ENCODE results near the gene CD300LF.

The CD300LF gene

DNA sequence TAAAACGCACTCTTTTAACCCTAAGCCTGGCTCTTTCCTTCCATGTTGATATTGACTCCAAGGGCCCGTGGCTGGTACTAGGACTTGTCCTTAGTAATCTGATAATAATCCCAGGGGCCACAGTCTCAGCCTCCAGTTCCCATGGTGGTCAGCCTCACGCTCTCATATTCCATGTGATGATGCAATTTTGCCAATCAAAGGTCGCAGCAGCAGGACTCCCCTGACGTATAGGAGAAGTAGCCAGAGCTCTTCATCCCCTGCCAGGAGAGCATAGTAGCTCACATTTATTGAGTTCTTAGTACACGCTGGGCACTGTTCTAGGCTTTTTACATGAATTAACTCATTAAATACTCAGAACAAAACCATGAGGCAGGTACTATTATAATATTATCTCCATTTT lies 42.4 kb downstream of the CD300LF start:
- no peak for TF ChIP-seq CTCF (IDR thresholded peaks at IDR 0.05)
- Histone ChIP-seq H3K4me2 (ENCODE audit: low read length) (no peak overlapping the region), H3K36me3 (ENCODE audit: control insufficient read depth, insufficient read depth, low read length) (no peaks in the 10 kb centered on the region), H2AFZ (no peak overlapping the region), H3K9ac (no peak overlapping the region), H3K4me1 (no peaks in the 10 kb centered on the region), H3K9me3 (ENCODE audit: control insufficient read depth, low read length) (no peaks in the 10 kb centered on the region), H3K27ac (no peak overlapping the region), H3K4me3 (ENCODE audit: low read depth, low read length) (no peak overlapping the region), H3K79me2 (no peaks in the 10 kb centered on the region), H3K27me3 (ENCODE audit: control insufficient read depth, insufficient read depth, low read length) (no peaks in the 10 kb centered on the region)

DNA sequence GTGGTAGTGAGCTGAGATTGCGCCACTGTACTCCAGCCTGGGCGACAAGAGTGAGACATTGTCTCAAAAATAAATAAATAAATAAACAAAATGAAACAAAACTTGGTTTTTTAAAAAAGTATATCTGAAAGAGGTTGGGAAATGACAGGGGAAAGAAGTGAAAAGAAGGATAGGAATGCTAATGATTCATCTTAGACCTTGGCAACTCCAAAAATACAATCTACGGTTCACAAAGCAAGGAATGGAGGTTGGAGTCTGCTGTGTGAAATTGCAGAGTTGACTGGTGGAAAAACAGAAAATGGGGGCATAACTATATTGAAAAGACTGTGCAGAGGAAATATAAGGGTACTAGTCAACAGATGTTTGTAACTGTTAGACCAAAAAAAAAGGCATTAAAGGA lies 49.2 kb downstream of the CD300LF start:
- no peak for TF ChIP-seq CTCF (IDR thresholded peaks at IDR 0.05)
- Histone ChIP-seq H3K9ac (no peak overlapping the region), H3K36me3 (ENCODE audit: control insufficient read depth, insufficient read depth, low read length) (no peaks in the 10 kb centered on the region), H3K27ac (no peak overlapping the region), H3K4me1 (peaks cover 6% of the 10 kb centered on the region), H3K9me3 (ENCODE audit: control insufficient read depth, low read length) (no peaks in the 10 kb centered on the region), H3K4me2 (ENCODE audit: low read length) (no peak overlapping the region), H3K27me3 (ENCODE audit: control insufficient read depth, insufficient read depth, low read length) (no peaks in the 10 kb centered on the region), H3K4me3 (ENCODE audit: low read depth, low read length) (no peak overlapping the region), H3K79me2 (no peaks in the 10 kb centered on the region), H2AFZ (no peak overlapping the region)

DNA sequence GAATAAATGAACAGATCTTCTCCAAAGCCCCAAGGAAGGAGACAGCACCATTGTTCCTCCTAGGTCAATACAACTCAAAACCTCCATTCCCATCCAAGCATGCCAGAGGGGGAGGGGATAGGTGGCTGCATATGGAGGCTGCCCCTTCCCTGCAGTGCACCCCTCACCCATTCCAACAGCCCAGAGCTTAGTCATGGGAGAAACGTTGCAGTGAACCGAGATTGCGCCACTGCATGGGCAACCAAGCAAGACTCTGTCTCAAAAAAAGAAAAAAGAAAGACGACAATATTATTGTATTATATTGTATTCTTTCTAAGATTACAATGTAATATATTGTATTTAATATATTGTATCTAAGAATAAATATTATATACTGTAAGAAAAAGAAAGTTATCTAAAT lies 52.8 kb downstream of the CD300LF start:
- H3K27ac ChIP-seq = no peak overlapping the region
- TF ChIP-seq CTCF (IDR thresholded peaks at IDR 0.05) = no peak
- peaks cover 6% of the 10 kb centered on the region for H3K4me1 ChIP-seq
- H3K4me2 ChIP-seq (ENCODE audit: low read length) = no peak overlapping the region
- H3K36me3 ChIP-seq (ENCODE audit: control insufficient read depth, insufficient read depth, low read length) = no peaks in the 10 kb centered on the region
- H3K9ac ChIP-seq = no peak overlapping the region
- no peaks in the 10 kb centered on the region for H3K9me3 ChIP-seq (ENCODE audit: control insufficient read depth, low read length)
- no peaks in the 10 kb centered on the region for H3K79me2 ChIP-seq
- H3K27me3 ChIP-seq (ENCODE audit: control insufficient read depth, insufficient read depth, low read length) = no peaks in the 10 kb centered on the region
- no peak overlapping the region for H3K4me3 ChIP-seq (ENCODE audit: low read depth, low read length)
- H2AFZ ChIP-seq = no peak overlapping the region

- Histone ChIP-seq H3K27ac (no peak overlapping the region), H3K9ac (no peak overlapping the region)
These were observed 54.1 kb downstream of the CD300LF start for GRCh38 chr17:74658620-74659019.

More at GRCh38 chr17:74658620-74659019, 54.1 kb downstream of the CD300LF start:
- H3K79me2 ChIP-seq = no peaks in the 10 kb centered on the region
- no peaks in the 10 kb centered on the region for H3K27me3 ChIP-seq (ENCODE audit: control insufficient read depth, insufficient read depth, low read length)
- TF ChIP-seq CTCF (IDR thresholded peaks at IDR 0.05) = no peak
- H3K4me2 ChIP-seq (ENCODE audit: low read length) = no peak overlapping the region
- peaks cover 6% of the 10 kb centered on the region for H3K4me1 ChIP-seq
- H3K9me3 ChIP-seq (ENCODE audit: control insufficient read depth, low read length) = no peaks in the 10 kb centered on the region
- no peak overlapping the region for H3K4me3 ChIP-seq (ENCODE audit: low read depth, low read length)
- no peaks in the 10 kb centered on the region for H3K36me3 ChIP-seq (ENCODE audit: control insufficient read depth, insufficient read depth, low read length)
- no peak overlapping the region for H2AFZ ChIP-seq

Measured in parathyroid adenoma (tissue), 2 donors.